Kasumi-1 (cell line): ENCODE data around the gene CD93.

Source experiments
- DNase-seq, 2 experiments: peaks; one replicate each; lab custom pipeline; 2025; lab: John Stamatoyannopoulos, UW

CD93 gene

DNA sequence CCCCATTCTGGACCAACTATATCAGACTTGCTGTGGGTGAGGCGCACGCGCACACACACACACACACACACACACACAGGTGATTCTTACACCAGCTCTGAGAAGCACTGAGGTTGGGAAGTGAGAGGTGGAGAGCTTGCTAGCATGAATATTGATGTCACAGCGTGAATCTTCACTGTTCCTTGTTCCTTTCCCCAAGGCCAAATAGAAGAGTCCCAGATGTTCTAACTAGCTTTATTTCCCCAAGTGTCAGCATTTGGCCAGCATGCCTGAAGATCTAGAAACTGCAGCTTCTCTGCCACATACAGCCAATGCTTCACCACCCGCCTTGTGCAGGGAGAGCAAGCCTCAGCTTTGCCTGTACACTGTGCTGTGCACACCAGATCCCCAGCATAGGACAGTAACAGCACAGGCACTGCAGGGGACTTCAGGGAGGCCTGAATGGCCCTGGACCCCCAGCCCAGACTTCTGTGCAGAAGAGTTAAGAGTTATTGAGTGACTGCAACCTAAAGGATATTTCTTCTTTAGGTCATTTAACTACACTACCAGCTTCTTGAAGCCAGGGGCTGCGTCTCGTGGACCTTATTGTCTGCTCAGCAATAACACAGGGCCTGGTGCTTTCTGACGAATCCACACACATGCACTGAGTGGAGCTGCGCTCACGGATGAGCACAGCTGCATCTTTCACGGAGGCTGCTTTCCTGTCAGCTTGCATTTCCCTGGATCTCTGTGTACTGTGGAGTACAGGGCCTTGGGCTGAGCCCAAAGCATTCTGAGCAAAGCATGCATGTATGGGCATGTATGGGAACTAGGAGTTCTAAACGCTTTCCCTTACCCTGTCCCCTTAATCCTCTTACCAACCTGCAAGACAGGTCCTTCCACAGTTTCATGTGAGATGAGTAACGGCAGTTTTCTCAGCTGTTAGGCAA, 13.9 kb upstream of the CD93 start:
- no peak for DNase-seq

DNA sequence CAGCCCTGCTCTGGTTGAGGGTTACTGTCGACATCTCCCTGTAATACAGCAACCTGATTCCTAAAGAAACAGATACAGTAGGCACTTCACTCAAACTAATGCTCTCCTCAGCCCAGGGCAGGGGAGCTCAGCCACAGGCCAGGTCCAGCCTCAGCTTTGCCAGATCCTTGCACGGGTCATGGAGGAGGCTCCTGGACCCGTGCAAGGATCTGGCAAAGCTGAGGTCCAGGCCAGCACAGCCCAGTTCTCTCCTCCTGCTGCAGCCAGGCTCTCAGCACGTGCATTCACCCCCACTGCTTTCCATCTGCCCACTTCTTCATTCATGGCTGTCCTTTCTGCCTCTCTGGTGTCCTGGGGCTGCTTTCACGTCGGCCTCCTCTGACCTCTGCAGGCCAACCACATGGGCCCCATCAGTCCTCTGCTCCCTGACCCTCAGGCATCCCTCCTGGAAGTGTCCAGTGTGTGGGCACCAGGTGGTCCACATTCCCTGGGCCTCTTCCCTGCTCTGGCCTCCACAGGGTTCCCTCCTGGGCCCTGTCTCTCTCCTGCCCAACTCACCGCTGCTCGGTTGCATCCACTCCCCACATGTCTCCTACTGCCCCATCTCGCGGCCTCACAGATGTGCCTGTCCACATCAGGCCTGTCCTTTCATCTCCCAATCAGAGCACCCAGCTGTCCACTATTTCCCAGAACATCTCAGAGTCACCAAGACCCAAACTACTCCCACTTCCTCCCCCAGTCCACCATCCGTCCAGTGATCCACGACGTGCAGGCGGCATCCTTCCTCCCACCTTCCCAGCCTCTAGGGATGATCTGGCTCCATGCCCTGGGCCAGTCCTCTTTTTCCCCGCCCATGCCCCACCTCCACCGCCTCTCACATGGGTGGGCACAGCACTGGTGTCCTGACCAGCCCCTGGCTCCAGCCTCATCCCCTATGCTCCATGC, 11.8 kb upstream of the CD93 start:
- DNase-seq = no peak

DNA sequence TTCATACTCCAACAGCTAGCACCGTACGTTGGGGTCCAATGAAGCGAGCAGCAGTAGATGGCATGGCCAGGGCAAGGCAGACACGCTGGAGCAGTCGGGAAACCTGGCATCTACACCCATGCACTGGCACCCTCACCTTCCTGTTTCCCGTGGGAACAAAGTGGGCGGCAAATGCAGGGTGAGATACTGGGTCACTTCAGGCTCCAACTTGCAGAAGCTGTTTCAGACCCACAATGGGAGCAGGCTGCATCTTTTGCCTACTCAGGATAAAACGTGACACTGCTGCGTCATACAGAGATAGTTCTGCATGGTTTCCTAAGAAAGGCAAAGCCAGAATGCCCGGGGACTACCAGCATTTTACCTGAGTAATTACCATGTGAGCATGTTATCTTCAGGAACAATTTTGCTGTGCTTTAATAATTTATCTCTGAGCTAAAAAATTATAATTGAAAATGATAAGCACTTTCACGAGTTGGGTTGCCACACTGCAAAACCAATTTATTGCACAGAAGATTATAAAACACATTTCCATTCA, 10.9 kb upstream of the CD93 start:
- DNase-seq = no peak

DNA sequence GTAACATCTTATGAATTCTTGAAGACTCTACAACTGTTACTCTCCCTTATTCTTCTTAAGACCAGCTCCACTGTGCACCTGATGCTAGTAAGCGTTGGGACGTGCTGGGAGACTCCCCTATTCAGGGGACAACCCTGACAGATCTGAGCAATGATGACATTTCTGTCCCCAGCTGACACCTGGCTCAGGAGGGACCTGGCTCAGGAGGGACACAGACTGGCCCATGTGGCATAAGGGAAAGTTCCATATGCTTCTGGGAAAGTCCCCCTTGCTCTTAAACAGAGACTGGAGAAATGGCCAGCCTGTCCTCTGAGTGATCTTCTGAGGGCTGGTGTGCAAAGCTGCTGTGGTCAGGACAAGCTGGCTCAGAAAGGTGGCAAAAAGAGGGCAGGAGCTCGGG, 10.0 kb upstream of the CD93 start:
- no peak for DNase-seq

DNA sequence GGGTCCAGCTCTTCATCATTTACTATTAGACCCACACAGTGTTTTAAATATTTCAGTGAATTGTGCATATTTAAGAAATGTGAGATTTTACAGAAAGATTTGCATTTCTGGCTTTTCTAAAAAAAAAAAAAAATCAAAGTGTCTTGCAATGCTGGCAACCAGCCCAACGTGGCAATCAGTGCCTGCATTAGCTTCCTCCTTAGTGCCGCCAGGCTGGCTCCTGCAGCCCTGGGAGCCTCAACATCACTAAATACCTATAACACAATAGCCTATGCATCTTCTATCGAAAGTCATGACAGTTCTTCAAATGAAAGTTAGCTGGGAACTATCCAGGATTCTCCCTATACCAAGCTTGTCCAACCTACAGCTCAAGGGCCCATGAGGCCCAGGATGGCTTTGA, 9.4 kb upstream of the CD93 start:
- DNase-seq = no peak

DNA sequence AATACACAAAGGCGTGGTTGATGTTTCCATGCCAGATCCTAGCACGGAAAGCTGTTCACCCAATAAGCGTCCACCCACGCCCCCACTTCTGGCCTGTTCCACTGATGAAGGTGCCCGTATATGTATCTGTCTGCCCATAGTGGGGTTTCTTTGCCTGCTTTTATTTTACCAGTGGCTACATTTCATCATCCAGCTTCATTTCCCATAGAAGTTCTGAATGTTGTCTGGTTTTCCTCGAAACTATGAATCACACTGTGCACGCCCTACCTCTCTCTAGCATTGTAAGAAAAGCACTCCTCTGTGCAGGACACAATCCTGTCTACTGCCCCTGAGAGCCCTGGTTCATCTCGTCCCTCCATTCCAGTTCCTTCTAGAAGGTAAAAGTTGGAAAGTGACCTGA, 8.8 kb upstream of the CD93 start:
- no peak for DNase-seq

DNA sequence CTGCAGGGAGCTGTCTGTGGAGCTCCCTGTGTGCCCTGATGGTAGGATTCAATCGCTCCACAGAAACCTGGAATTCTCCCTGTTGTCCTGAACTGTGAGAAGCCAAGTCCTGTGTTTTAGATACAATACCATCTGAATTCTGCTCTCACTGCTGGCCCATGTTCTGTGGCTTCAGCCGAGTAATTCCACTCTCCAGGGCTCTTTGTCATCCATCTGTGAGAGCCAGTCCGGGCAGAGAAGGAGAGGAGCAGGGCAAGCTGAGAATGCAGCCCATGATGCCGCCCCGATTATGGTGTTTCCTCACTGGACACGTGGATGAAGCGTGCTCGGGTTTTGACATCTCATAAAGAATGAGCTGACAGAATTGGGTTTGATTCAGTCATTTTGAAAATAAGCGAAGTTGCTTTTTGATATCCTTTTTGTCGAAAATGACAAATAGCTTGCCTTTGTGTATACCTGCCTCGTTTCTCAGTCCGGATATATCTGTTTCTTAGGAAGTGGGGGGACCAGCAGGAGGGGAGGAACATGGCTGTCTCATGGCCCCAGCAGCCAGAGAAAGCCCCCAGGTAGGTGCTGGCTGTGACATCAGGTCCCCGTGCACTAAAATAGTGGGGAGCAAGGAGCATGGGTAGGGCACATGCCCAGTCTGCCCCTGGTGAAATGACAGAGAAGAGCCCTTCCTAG, 8.2 kb upstream of the CD93 start:
- DNase-seq = no peak

DNA sequence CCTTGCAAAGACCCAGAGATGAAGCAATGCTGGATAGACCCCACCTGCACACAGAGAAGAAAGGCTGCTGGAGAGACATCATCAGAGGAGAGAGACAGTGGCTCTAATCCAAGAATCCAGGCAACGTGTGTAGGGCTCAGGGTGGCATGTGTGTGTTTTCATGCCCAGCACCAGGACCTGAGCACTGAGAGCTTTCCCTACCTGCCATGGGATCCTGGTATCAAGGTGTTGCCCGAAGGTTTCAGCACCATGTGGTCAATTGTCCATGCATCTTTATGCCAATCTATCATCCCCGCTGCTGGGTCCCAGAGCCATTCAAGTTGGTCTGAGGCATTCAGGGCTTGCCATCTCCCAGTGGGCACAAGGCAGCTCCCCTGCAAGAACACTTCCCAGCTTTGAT, 7.5 kb upstream of the CD93 start:
- no peak for DNase-seq

DNA sequence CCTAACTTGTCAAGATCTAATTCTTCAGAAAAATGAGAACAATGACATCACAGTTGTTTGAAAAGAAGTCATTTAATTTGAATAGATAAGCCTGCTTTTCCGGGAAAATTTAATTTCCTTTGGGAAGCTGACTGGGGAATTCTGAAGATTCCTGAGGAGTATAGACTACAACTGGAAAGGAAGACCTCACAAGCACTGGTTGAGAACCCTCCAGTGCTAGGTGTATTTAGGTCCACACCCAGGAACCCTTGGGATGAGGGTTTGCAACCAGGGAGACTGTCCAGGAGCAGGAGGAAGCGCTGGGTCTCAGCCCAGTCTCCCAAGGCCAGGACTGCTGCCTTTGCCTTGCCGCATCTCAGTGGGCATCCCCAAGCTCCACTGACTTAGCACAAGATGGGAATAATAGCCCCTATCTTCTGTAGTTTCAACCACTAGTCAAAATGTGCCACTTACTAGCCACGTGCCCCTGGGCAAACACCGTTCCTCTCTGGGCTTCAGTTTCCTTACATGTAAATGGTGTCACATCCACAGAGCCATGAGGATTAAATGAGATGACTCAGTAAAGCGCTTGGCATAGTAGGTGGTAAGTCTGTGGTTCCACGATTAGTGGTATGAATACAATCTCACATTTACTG, 6.9 kb upstream of the CD93 start:
- DNase-seq = no peak

DNA sequence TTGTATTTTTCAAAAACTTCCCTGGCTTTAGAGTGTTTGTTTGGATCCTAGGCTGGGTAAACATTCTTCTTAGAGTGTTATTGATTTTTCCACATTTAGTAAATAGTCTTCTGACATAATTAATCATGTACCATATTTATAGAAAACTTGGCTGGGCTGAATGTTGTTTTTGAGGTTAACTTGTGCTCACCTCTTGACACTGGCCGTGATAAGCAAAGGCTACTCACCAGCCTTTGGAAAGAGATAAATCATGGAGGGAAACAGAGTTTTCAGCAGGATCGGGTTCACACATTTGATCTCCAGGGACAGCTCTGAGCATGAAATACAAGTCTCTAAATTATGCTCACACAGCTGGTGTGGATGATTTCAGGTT, 6.2 kb upstream of the CD93 start:
- no peak for DNase-seq

DNA sequence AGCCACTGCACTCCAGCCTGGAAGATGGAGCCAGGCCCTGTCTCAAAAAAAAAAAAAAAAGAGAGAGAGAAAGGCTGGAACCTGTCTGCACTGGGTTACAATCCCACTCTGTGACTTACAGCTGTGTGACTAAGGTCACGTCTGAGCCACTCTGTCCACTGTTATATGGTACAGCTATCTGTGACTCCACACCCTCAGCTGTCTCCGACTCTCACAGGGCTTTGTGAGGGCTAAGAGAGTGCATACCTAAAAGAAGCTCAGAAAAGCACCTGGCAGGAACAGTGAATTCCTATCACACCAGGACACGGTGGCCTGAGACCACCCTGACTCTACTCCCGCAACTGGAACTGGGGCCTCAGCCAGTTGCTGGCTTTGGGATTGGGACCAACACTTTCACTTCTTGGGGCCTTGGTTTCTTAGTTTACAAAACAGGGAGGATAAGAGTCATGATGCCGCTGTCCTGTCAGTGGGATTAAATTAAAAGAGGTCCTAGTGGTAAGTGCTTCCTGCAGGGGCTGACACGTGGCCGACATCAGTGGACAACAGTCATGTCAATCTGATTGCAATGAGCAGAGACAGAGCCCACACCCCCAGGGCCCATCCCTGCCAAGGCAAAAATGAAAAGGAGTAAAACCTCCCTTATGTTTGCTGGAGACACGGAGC, 5.7 kb upstream of the CD93 start:
- no peak for DNase-seq

DNA sequence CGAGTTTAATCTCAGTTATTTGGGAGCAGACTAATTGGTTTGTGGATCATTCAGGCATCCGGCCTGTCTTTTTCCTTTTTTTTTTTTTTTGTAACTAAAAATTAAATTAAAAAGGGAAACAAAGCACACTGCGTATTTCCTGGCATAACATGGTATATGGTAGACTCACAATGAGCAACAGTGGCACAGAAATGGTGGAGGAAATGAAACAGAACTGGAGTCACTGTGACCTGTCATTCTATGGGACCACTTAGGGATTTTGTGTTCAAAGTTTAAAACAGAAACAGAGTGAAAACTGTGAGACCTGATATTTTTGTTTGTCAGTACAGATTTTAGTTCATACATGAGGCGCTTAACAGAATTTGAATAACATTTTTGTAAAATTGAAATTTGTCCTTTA, 4.8 kb upstream of the CD93 start:
- DNase-seq = no peak

DNA sequence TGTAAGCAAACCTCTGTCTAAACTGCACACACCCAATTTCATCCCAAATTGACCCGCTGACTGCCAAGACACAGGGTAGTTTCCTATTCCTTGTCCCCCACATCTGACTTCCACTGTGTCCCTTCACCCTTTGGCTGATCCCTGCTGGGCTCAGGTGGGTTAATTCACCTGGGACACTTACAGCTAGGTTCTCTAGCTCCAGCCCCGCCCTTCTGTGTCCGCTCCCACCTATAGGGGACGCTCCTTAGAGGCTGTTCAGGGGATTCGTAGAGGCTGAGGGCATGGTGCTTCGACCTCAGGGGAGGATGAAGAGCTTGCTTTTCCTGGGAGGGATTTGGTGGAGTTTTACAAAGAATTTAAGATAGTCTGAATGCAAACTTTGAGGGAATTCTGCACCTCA, 4.0 kb upstream of the CD93 start:
- no peak for DNase-seq

DNA sequence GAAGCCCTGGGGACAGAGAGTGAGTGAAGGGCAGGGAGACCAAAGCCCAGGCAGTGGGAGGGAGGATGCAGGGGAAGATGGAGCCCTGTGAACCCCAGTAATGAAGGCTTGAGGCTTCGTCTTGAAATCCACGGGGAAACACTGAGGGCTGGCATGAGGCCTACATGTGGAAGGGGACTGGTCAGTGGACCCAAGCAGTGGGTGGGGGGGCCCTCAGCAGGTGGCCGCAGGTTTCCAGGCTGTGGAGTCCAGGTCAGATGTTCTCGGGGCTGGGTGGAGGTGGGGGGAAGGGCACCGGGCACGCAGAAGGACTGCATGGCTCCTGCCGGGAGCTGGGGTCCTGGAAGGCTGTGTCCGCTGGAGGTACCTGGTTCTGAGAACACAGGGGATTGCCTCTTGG, 2.7 kb upstream of the CD93 start:
- no peak for DNase-seq

DNA sequence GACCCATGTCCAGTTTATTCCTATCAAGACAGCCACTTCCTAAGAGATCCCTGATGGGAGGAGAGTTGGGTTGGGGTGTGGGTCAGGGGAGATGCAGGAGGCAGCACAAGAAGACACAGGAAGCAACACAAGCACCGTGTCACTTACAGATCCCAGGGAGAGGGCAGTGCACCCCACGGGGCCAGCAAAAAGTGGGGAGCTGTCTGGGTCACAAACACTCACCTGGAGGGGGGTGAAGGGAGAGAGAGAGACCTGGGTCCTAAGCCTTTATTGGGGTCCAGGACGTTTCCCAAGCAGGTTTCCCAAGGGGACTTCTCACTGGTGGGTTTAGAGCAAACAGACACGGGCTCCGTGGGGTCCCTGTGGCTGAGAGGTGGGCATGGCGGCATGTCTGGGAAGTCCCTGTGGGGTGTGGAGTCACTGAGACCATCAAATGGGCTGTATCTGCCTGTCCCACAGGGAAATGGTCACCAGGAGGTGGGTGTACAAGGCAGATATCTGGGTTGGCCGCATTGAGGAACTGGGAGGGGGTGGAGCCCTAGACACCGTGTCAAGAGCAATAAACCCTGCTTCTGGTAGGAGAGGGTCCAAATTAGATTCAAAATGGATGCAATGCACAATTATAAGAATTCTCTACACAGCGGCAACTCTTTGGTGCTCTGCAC, 1.6 kb upstream of the CD93 start:
- DNase-seq = no peak

DNA sequence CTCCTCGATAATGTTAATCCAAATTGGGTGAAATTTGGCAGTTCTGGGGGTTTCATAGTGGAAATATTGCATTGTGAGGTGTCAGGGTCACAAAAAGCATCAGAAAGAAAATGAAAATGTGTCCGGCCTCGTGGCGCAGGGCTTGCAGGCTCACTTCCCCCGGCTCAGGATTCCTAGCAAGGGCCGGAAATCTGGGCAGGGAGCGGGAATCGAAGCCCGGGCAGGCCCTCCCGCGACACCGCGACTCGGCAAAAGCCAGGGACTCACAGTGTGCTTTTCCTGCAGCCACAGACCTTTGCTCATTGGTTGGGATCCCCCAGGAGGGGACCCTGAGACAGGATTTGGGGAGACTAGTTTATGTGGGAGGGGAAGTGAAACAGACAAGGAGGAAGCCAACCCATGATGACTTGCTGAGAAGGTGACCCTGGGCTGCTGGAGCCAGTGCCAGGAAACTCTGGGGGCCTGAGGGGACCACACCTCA, 847 bp upstream of the CD93 start:
- no peak for DNase-seq

DNA sequence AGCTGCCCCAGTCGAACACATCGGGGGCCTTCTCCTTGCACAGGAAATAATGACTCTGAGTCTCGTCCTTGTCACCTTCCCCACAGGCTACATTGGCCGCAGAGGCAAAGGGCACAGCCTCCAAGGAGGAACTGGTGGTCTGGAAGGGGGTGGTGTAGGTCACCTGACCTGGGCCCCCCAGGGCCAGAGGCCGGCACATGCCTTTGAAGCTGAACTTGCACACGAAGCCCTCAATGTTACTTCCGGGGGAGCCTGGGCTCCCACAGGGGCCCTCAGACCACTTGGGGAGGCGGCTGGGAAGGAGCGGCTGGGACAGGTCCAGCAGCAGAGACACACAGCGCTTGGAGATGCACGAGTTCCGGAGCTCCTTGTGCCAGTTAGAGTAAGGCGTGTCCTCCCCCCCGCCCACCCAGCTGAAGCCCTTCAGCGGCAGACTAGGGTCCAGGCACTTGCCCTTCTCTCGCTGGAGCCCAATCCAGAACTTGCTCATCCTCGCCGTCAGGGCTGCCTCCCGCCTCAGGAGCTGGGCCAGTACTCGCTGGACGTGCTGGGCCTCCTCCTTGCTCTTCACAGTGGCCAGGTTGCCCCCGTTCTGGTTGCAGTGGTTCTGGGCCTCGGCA, 578 bp downstream of the CD93 start:
- peak; percentile 70 to 84 for DNase-seq

DNA sequence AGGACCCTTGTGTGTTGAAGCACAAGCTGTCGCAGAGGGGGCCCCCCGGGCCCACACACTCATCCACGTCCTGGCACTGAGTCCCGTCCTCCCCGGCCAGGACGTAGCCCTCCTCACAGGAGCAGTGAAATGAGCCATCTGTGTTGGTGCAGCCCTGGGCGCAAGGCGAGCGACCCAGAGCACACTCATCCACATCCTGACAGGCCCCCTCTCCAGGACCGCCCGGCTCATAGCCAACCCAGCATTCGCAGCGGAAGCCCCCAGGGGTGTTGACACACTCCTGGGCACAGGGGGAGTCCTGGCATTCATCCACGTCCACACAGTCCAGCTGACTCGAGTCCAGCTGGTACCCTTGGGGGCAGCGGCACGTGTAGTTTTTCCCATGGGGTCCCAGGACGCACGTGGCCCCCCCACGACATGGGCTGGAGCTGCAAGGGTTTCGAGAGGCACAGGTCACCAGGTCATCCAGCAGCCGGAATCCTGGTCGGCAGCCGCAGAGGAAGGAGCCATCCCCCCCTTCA, 1.2 kb downstream of the CD93 start:
- no peak for DNase-seq

DNA sequence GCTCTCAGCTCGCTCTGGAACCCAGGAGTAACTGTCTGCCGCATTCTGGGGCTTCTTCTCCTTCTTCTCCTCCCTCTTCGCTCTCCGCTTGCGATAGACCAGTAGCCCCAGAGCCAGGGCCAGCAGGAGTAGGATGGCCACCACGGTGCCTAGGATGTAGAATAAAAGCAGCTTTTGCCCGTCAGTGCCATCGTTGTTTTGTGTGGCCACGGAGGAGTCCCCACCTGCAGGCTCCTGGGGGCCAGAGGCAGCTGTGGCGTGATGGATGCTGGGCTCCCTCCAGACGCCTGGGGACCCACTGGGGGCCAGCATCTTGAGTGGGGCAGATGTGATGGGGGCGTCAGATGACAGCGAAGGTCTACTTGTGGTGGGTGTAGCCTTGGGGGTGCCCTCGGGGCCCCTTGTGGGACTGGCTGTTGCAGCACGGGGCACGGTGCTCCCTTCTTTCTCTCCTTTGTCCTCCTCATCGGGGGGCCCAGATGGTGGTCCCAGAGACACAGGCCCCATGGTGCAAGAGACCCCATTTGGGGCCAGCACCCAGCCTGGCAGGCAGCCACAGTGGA, 1.8 kb downstream of the CD93 start:
- DNase-seq = no peak
